SK-N-SH (cell line): Measurements from ENCODE around the gene PPP1R14D. TPM values are rescaled to one million over a fixed set of nuclear protein-coding genes. Genes with fewer than 3 reads are reported as not detected.

ENCODE experiments used
- CTCF ChIA-PET: fragments of 300-600, 350-600 bp; formaldehyde crosslinking; extraction: SDS; loops from one replicate; lab custom pipeline; 2021; lab: Yijun Ruan, JAX
- POLR2A ChIA-PET: fragments of 350-600 bp; sonication (Branson Sonifier 250); formaldehyde crosslinking; extraction: SDS; loops from one replicate; lab custom pipeline; 2020; ENCODE audit warnings: antibody characterized with exemption, inconsistent platforms; lab: Yijun Ruan, JAX
- DNase-seq: peaks from one replicate; pipeline ENCODE4 v3.0.0; 2012
- H2AFZ ChIP-seq: fragments of 200-600 bp; sonication (generic); 2 replicates; pipeline ENCODE4 v1.8.1; 2016; ENCODE audit warnings: antibody characterized with exemption, mild to moderate bottlenecking, low read depth
- H3F3A ChIP-seq: fragments of 200-600 bp; sonication (generic); replicated peaks from 2 replicates; pipeline ENCODE3; 2016; ENCODE audit warnings: antibody characterized with exemption, mild to moderate bottlenecking; ENCODE audit not compliant: insufficient read depth
- H3K27ac ChIP-seq, 2 experiments: fragments of 200-500 bp in 1 of 2; fragments of 200-600 bp in 1 of 2; sonication (Bioruptor generic) in 1 of 2; sonication (generic), shearing (Covaris generic) in 1 of 2; 2 replicates each; pipeline versions ENCODE4 v1.5.1 to v1.6.1; 2014 to 2016; ENCODE audit warnings: low read depth in 2 of 2, inconsistent platforms in 1 of 2, low read length in 1 of 2, mild to moderate bottlenecking in 1 of 2, mixed read lengths in 1 of 2
- H3K27me3 ChIP-seq: fragments of 200-600 bp; sonication (generic), shearing (Covaris generic); 2 replicates; pipeline ENCODE4 v1.6.1; 2016; ENCODE audit warnings: mixed run types; ENCODE audit not compliant: insufficient read depth
- H3K36me3 ChIP-seq, 2 experiments: fragments of 200-500 bp in 1 of 2; fragments of 200-600 bp in 1 of 2; sonication (Bioruptor generic) in 1 of 2; sonication (generic) in 1 of 2; replicated peaks in 1 of 2; 2 replicates each; pipeline versions ENCODE3 to v1.5.1; 2014 to 2016; ENCODE audit warnings: low read length in 1 of 2, mild to moderate bottlenecking in 1 of 2; ENCODE audit not compliant: insufficient read depth in 2 of 2, control insufficient read depth in 1 of 2
- H3K4me1 ChIP-seq, 2 experiments: fragments of 200-500 bp in 1 of 2; fragments of 200-600 bp in 1 of 2; sonication (Bioruptor generic) in 1 of 2; sonication (generic), shearing (Covaris generic) in 1 of 2; 2 replicates each; pipeline versions ENCODE4 v1.5.1 to v1.6.1; 2014 to 2016; ENCODE audit warnings: low read depth in 1 of 2, low read length in 1 of 2, mixed run types in 1 of 2; ENCODE audit not compliant: insufficient read depth in 2 of 2, control insufficient read depth in 1 of 2
- H3K4me2 ChIP-seq: fragments of 200-600 bp; sonication (generic), shearing (Covaris generic); 2 replicates; pipeline ENCODE4 v1.6.1; 2017; ENCODE audit warnings: mixed run types
- H3K4me3 ChIP-seq, 2 experiments: fragments of 200-500 bp in 1 of 2; fragments of 200-600 bp in 1 of 2; sonication (Bioruptor generic) in 1 of 2; sonication (generic), shearing (Covaris generic) in 1 of 2; 2 replicates each; pipeline versions ENCODE4 v1.5.1 to v1.8.1; 2014 to 2016; ENCODE audit warnings: low read depth in 2 of 2, inconsistent platforms in 1 of 2, low read length in 1 of 2, mild to moderate bottlenecking in 1 of 2, mixed read lengths in 1 of 2, moderate library complexity in 1 of 2
- H3K79me2 ChIP-seq: fragments of 200-600 bp; sonication (generic); 2 replicates; pipeline ENCODE4 v1.8.1; 2017; ENCODE audit warnings: mild to moderate bottlenecking; ENCODE audit not compliant: insufficient read depth
- H3K9ac ChIP-seq: fragments of 200-600 bp; sonication (generic); 2 replicates; pipeline ENCODE4 v1.6.1; 2017; ENCODE audit warnings: mixed run types
- H3K9me2 ChIP-seq: fragments of 200-600 bp; sonication (generic); 2 replicates; pipeline ENCODE4 v1.6.1; 2017; ENCODE audit warnings: mixed run types
- H3K9me3 ChIP-seq: fragments of 200-600 bp; sonication (generic); 2 replicates; pipeline ENCODE4 v1.6.1; 2017; ENCODE audit warnings: mixed run types, mild to moderate bottlenecking, moderate library complexity
- H4K20me1 ChIP-seq: fragments of 200-600 bp; sonication (generic); 2 replicates; pipeline ENCODE4 v1.6.1; 2017; ENCODE audit warnings: mild to moderate bottlenecking, mixed run types; ENCODE audit not compliant: insufficient read depth
- ELF1 ChIP-seq: IDR thresholded peaks from 2 replicates; pipeline ENCODE4 v1.4.0; 2012
- EZH2phosphoT487 ChIP-seq: fragments of 200-600 bp; sonication (generic); IDR thresholded peaks from 2 replicates; pipeline ENCODE4 v1.6.1; 2017; ENCODE audit warnings: low read depth, mixed run types, mild to moderate bottlenecking, antibody characterized with exemption, moderate library complexity, borderline replicate concordance
- FOSL2 ChIP-seq: IDR thresholded peaks from 2 replicates; pipeline ENCODE4 v1.4.0; 2012; ENCODE audit warnings: low read depth, mild to moderate bottlenecking, moderate library complexity, borderline replicate concordance
- FOXJ3 ChIP-seq: sonication (generic); formaldehyde crosslinking; IDR thresholded peaks from 2 replicates; pipeline ENCODE4 v1.5.1; 2020; ENCODE audit warnings: mild to moderate bottlenecking, missing genetic modification reagents
- FOXM1 ChIP-seq: IDR thresholded peaks from 2 replicates; pipeline ENCODE4 v1.4.0; 2012; ENCODE audit warnings: low read depth, mild to moderate bottlenecking
- GABPA ChIP-seq: IDR thresholded peaks from 2 replicates; pipeline ENCODE4 v1.4.0; 2012; ENCODE audit warnings: low read depth, mild to moderate bottlenecking
- GATA2 ChIP-seq: sonication (generic); formaldehyde crosslinking; IDR thresholded peaks from 2 replicates; pipeline ENCODE4 v1.5.0; 2020; ENCODE audit warnings: mild to moderate bottlenecking, missing genetic modification reagents
- JUND ChIP-seq: IDR thresholded peaks from 2 replicates; pipeline ENCODE4 v1.4.0; 2012
- MXI1 ChIP-seq: IDR thresholded peaks from 2 replicates; pipeline ENCODE4 v1.6.1; 2012; ENCODE audit warnings: mild to moderate bottlenecking, low read depth, low read length, improper control_type of control experiment
- NFIC ChIP-seq: IDR thresholded peaks from 2 replicates; pipeline ENCODE4 v1.4.0; 2012; ENCODE audit warnings: borderline replicate concordance
- POLR2AphosphoS5 ChIP-seq: IDR thresholded peaks from 2 replicates; pipeline ENCODE4 v1.6.1; 2012; ENCODE audit warnings: low read depth, low read length
- RAD21 ChIP-seq: IDR thresholded peaks from 2 replicates; pipeline ENCODE4 v1.6.1; 2012; ENCODE audit warnings: mild to moderate bottlenecking, low read length
- RFX5 ChIP-seq: IDR thresholded peaks from 2 replicates; pipeline ENCODE4 v1.6.1; 2012; ENCODE audit warnings: mild to moderate bottlenecking, improper control_type of control experiment, low read length
- SMC3 ChIP-seq: IDR thresholded peaks from 2 replicates; pipeline ENCODE4 v1.6.1; 2012; ENCODE audit warnings: low read depth, low read length, improper control_type of control experiment
- TAF1 ChIP-seq: IDR thresholded peaks from 2 replicates; pipeline ENCODE4 v1.6.1; 2012; ENCODE audit warnings: low read depth, mild to moderate bottlenecking, low read length, moderate library complexity, borderline replicate concordance
- TCF12 ChIP-seq: IDR thresholded peaks from 2 replicates; pipeline ENCODE4 v1.4.0; 2012
- TEAD4 ChIP-seq: IDR thresholded peaks from 2 replicates; pipeline ENCODE4 v1.4.0; 2012; ENCODE audit warnings: mild to moderate bottlenecking, borderline replicate concordance; ENCODE audit not compliant: insufficient read depth
- YY1 ChIP-seq: IDR thresholded peaks from 2 replicates; pipeline ENCODE4 v1.4.0; 2012; ENCODE audit warnings: low read depth, mild to moderate bottlenecking
- WGBS: methylation state at CpG from one replicate; pipeline ENCODE4 v1.1.6; 2017; ENCODE audit warnings: low lambda C conversion rate; 5-methylcytosine and 5-hydroxymethylcytosine counted together
- polyA plus RNA-seq, 3 experiments: library from polyadenylated mRNA; depleted of rRNA; stranded (reverse); fragments of >200 nt; gene quantifications; 2 replicates each; pipeline ENCODE4 v1.2.3, GENCODE V29; 2012
- TF ChIP-seq, protein P1 (sequence below): IDR thresholded peaks from 2 replicates; pipeline ENCODE4; 2012
- TF ChIP-seq, protein P2 (sequence below): IDR thresholded peaks from 2 replicates; pipeline ENCODE4 v1.4.0; 2012; ENCODE audit warnings: low read depth
- TF ChIP-seq, protein P3 (sequence below): fragments of 150-350 bp; IDR thresholded peaks from 2 replicates; pipeline ENCODE4 v1.6.1; 2016; ENCODE audit warnings: mild to moderate bottlenecking, low read depth, low read length
- TF ChIP-seq, protein P4 (sequence below): IDR thresholded peaks from 2 replicates; pipeline ENCODE4 v1.4.0; 2012; ENCODE audit warnings: low read depth, borderline replicate concordance
- TF ChIP-seq, protein P5 (sequence below): fragments of 200-600 bp; sonication (generic); IDR thresholded peaks from 2 replicates; pipeline ENCODE4 v1.6.1; 2017; ENCODE audit warnings: antibody characterized with exemption, mild to moderate bottlenecking, moderate library complexity

The PPP1R14D gene
- polyA plus RNA-seq, 1 of the 3 experiments (the other 2 are of a cell fraction), result not detected

DNA sequence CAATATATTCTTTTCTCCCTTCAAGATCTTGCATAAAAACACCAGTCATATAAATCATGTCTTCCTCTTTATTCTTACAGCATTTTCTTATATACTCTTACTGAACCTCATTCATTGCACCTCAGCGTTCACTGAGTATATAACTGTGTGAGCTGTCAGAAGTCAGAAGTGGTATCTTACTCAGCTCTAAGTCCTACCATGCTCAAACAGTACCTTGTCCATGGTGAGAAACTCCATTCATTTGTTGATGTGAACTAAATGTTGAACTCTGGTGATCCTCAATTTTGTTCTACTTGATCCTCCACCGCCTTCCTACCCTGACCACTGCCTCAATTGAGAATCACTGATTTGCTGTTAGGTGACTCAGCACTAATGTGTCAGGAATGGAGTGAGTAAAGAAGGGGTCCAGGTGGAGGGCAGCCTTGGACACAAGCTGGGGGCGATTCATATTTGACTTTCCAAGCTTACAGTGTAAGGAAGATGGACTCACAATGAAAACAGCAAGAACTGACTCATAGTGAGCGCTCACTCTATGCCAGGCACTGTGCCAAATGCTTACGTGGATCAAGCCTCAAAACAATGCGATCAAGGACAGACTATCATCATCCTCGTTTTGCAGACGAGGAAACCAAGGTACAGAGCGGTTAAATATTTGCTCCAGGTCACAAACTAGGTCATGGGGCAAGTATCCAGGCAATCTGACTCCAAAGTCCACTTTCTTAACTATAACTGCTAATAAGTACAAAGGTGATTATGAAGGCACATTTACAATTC, 35.1 kb downstream of the PPP1R14D start:
- H3F3A ChIP-seq, result peaks cover 15% of the 10 kb centered on the region
- no peaks in the 10 kb centered on the region for H3K9me2 ChIP-seq
- H3K4me2 ChIP-seq, result peak overlapping the region; percentile 63; the same call in 1 of the 2 replicates
- H3K36me3 ChIP-seq, result peaks cover 0 to 5% of the 10 kb centered on the region in 2 experiments
- peak overlapping the region; percentile 16; the same call in 1 of the 2 replicates for H3K9ac ChIP-seq
- peaks cover 73% of the 10 kb centered on the region for H3K79me2 ChIP-seq
- no peaks in the 10 kb centered on the region for H4K20me1 ChIP-seq
- no peaks in the 10 kb centered on the region for H3K9me3 ChIP-seq
- no peaks in the 10 kb centered on the region for H3K27me3 ChIP-seq
- ChIA-PET CTCF (interaction anchor here (2.4 to 31.8 kb wide), 3 partner anchors 11 to 64 kb away, joined by 8 to 555 read pairs (median 24); partner anchors contain the start of gene RMDN3), POLR2A (no interaction called here)
- no peak overlapping the region; the same call in 1 of the 2 replicates for H2AFZ ChIP-seq
- H3K27ac ChIP-seq, result peak overlapping the region in 1 of 2 experiments; percentile 86; a peak in 3 of 4 replicates
- DNase-seq, result no peak
- TF ChIP-seq POLR2AphosphoS5, result peak; percentile 30; the same call in 1 of the 2 replicates
- TF ChIP-seq, protein P1, sequence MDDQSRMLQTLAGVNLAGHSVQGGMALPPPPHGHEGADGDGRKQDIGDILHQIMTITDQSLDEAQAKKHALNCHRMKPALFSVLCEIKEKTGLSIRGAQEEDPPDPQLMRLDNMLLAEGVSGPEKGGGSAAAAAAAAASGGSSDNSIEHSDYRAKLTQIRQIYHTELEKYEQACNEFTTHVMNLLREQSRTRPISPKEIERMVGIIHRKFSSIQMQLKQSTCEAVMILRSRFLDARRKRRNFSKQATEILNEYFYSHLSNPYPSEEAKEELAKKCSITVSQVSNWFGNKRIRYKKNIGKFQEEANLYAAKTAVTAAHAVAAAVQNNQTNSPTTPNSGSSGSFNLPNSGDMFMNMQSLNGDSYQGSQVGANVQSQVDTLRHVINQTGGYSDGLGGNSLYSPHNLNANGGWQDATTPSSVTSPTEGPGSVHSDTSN, result 0 out of 2 replicates have a peak, but pooled peaks have one; percentile 25
- TF ChIP-seq, protein P2, sequence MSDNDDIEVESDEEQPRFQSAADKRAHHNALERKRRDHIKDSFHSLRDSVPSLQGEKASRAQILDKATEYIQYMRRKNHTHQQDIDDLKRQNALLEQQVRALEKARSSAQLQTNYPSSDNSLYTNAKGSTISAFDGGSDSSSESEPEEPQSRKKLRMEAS, result peak; percentile 36; the same call in 1 of the 2 replicates
- TF ChIP-seq NFIC, result peak; percentile 94
- no peak for TF ChIP-seq EZH2phosphoT487
- 0 out of 2 replicates have a peak, but pooled peaks have one; percentile 44 for TF ChIP-seq JUND
- peak; percentile 52 for TF ChIP-seq TCF12
- TF ChIP-seq, protein P3, sequence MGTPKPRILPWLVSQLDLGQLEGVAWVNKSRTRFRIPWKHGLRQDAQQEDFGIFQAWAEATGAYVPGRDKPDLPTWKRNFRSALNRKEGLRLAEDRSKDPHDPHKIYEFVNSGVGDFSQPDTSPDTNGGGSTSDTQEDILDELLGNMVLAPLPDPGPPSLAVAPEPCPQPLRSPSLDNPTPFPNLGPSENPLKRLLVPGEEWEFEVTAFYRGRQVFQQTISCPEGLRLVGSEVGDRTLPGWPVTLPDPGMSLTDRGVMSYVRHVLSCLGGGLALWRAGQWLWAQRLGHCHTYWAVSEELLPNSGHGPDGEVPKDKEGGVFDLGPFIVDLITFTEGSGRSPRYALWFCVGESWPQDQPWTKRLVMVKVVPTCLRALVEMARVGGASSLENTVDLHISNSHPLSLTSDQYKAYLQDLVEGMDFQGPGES, result no peak
- TF ChIP-seq YY1, result no peak
- peak; percentile 78; the same call in 1 of the 2 replicates for TF ChIP-seq FOSL2
- 34% methylated on average over 9 of the region's 9 CpGs for WGBS
- H3K4me3 ChIP-seq, result no peak overlapping the region
- H3K4me1 ChIP-seq, result peaks cover 0 to 4% of the 10 kb centered on the region in 2 experiments; a peak in 1 of 4 replicates

DNA sequence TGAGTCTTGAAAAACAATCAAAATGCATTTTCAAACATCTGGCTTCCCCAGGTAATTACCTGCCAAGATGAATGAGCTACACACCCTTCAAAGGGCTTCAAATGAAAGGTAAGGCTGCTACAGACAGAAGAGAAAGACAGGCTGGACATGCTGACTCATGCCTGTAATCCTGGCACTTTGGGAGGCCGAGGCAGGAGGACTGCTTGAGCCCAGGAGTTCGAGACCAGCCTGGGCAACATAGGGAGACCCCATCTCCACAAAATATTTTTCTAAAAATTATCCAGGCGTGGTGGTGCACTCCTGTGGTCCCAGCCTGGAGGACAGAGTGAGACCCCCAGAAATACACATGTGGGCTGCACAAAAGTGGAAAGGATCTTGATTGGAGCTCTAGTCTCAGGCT, 36.1 kb downstream of the PPP1R14D start:
- Histone ChIP-seq H3K4me2 (no peak overlapping the region), H3K4me1 (peaks cover 2 to 9% of the 10 kb centered on the region in 2 experiments; a peak in 2 of 4 replicates), H2AFZ (no peak overlapping the region), H4K20me1 (peaks cover 7% of the 10 kb centered on the region; the same call in 1 of the 2 replicates), H3K9me2 (no peaks in the 10 kb centered on the region), H3K27me3 (no peaks in the 10 kb centered on the region), H3K36me3 (peaks cover 0 to 5% of the 10 kb centered on the region in 2 experiments), H3K4me3 (no peak overlapping the region), H3K79me2 (peaks cover 63% of the 10 kb centered on the region), H3F3A (peaks cover 15% of the 10 kb centered on the region), H3K9me3 (no peaks in the 10 kb centered on the region), H3K9ac (no peak overlapping the region), H3K27ac (peak overlapping the region in 1 of 2 experiments; percentile 86; a peak in 1 of 4 replicates)
- no peak for DNase-seq
- ChIA-PET POLR2A (no interaction called here), CTCF (interaction anchor here (0.6 to 31.8 kb wide), 4 partner anchors 10 to 67 kb away, joined by 3 to 555 read pairs (median 16); partner anchors contain the start of gene RMDN3)
- no peak for TF ChIP-seq MXI1
- TF ChIP-seq RFX5, result no peak
- no peak for TF ChIP-seq FOXM1
- TF ChIP-seq TAF1, result no peak
- TF ChIP-seq GATA2, result no peak
- TF ChIP-seq, protein P4, sequence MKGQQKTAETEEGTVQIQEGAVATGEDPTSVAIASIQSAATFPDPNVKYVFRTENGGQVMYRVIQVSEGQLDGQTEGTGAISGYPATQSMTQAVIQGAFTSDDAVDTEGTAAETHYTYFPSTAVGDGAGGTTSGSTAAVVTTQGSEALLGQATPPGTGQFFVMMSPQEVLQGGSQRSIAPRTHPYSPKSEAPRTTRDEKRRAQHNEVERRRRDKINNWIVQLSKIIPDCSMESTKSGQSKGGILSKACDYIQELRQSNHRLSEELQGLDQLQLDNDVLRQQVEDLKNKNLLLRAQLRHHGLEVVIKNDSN, result no peak
- TF ChIP-seq ELF1, result no peak
- no peak for TF ChIP-seq POLR2AphosphoS5
- TF ChIP-seq TEAD4, result no peak
- TF ChIP-seq YY1, result no peak
- no peak for TF ChIP-seq RAD21
- no peak for TF ChIP-seq NFIC
- TF ChIP-seq GABPA, result no peak
- no peak for TF ChIP-seq SMC3
- TF ChIP-seq, protein P5, sequence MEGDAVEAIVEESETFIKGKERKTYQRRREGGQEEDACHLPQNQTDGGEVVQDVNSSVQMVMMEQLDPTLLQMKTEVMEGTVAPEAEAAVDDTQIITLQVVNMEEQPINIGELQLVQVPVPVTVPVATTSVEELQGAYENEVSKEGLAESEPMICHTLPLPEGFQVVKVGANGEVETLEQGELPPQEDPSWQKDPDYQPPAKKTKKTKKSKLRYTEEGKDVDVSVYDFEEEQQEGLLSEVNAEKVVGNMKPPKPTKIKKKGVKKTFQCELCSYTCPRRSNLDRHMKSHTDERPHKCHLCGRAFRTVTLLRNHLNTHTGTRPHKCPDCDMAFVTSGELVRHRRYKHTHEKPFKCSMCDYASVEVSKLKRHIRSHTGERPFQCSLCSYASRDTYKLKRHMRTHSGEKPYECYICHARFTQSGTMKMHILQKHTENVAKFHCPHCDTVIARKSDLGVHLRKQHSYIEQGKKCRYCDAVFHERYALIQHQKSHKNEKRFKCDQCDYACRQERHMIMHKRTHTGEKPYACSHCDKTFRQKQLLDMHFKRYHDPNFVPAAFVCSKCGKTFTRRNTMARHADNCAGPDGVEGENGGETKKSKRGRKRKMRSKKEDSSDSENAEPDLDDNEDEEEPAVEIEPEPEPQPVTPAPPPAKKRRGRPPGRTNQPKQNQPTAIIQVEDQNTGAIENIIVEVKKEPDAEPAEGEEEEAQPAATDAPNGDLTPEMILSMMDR, result no peak
- TF ChIP-seq FOXJ3 (CRISPR knock-in tag), result no peak
- 97% methylated on average over 3 of the region's 3 CpGs for WGBS
